Measurements from ENCODE around the gene DNAAF3.
"Not testable (repeated sequence)": the region's sequence is repeated elsewhere in the genome, so short reads cannot be mapped to it uniquely, and the experiment has no call there.

DNAAF3 gene

DNA sequence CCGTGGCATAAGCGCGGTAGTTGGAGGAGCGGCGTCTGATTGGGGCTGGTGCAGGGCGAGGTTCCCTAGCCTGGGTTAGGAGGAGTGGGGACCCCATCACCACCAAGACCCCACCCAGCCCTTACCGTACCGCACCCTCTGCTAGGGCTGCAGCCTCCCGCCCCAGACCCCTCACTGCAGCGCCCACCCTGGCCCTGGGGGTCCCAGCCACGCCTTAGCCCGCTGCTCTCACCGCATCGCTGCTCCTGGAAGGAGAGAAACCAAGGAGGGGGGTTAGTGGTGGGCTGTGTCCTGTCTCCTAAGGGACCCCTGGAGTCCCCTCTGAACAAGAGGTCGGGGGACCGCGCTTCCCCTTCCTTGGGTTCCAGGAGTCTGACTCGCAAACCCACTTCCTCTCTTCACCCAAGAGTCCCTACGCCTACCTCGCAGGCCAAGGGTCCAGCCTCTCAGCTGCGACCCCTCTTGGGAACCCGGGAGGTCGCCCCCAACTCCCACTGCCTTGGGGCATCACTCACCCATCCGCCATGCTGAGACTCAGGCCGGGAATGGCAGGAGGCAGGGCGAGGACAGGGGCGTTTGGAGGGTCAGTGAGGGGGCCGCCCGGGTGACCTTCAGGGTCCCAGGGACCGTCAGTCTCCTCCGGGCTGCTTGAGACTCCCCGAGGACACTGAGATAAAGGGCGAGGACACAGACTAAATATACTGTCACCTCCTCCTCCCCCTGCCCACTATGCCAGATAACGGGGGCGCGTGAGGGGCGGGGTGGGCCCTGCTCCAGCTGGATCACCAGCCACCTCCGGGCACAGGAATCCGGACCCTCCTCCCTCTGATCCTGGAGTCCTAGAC, 9.1 kb downstream of the DNAAF3 start, which contains the start of gene TNNI3:
TSS of gene TNNI3 (minus strand) at position 669 of the 845 bp plus-strand sequence. CDS start at position 526, 143 bp downstream.
- in situ Hi-C loops (cut with HindIII; ENCODE audit: low pct_ligation_motif_present, low pct_unique_long_range_greater_than_20kb, low sequenced_read_pairs) = no loop called here
- no peak for DNase-seq

GRCh38 chr19:55156202-55157063, 10.0 kb downstream of the DNAAF3 start:
- DNase-seq = peak; percentile 27
- in situ Hi-C loops (cut with HindIII; ENCODE audit: low pct_ligation_motif_present, low pct_unique_long_range_greater_than_20kb, low sequenced_read_pairs) = no loop called here

DNA sequence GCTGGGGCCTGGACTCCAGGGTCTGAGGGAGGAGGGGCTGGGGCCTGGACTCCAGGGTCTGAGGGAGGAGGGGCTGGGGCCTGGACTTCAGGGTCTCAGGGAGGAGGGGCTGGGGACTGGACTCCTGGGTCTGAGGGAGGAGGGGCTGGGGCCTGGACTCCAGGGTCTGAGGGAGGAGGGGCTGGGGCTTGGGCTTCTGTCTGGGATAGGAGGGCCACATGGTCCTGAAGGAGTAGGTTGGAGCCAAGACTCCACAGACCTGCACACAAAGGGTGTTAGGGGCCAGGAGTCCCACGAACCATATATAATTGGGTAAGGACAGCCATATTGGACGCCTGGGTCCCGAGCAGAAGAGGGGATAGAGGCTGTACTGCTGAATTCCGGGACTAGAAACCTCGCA, 10.6 kb downstream of the DNAAF3 start:
- in situ Hi-C loops (cut with HindIII; ENCODE audit: low pct_ligation_motif_present, low pct_unique_long_range_greater_than_20kb, low sequenced_read_pairs); DNase-seq: not testable (repeated sequence)

DNA sequence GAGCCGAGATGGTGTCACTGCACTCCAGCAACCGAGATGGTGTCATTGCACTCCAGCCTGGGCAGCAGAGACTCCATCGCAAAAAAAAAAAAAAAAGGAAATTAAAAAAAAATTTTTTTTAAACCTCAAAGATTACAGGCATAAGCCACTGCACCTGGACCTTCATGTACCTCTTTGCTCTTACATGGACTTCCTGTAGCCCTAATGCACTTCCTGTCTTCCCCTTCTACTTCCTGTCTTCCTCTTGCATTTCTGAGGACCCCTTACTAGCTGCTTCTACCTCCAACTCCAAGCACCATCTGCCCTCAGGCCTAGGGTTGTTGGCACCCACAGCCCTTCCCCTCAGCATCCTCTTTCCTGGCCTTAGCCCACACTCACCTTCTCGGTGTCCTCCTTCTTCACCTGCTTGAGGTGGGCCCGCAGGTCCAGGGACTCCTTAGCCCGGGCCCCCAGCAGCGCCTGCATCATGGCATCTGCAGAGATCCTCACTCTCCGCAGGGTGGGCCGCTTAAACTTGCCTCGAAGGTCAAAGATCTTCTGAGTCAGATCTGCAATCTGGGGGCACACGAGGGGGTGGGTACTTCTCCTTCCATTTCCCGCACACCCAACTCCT, 12.7 kb downstream of the DNAAF3 start:
- in situ Hi-C loops (cut with HindIII; ENCODE audit: low pct_ligation_motif_present, low pct_unique_long_range_greater_than_20kb, low sequenced_read_pairs) = no loop called here
- no peak for DNase-seq

DNA sequence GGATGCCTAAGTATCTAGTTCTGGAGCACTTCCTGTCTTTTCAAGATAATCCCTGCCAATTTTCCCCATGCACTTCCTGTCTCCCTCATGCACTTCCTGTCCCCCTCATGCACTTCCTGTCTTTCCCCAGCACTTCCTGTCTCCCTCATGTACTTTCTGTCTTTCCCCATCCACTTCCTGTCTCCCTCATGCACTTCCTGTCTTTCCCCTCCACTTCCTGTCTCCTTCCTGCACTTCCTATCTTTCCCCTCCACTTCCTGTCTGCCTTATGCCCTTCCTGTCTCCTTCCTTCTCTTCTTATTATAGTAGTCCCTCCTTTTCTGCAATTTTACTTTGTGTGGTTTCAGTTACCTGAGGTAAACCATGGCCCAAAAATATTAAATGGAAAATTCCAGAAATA, 14.4 kb downstream of the DNAAF3 start:
- in situ Hi-C loops (cut with HindIII; ENCODE audit: low pct_ligation_motif_present, low pct_unique_long_range_greater_than_20kb, low sequenced_read_pairs) = no loop called here
- DNase-seq = no peak

GRCh38 chr19:55149078-55150003, 17.1 kb downstream of the DNAAF3 start, which contains the start of gene TNNT1:
TNNT1 (minus strand) TSS chr19:55149206; CDS start chr19:55147157, 2,049 bp downstream.
- DNase-seq = no peak
- in situ Hi-C loops (cut with HindIII; ENCODE audit: low pct_ligation_motif_present, low pct_unique_long_range_greater_than_20kb, low sequenced_read_pairs) = no loop called here

DNA sequence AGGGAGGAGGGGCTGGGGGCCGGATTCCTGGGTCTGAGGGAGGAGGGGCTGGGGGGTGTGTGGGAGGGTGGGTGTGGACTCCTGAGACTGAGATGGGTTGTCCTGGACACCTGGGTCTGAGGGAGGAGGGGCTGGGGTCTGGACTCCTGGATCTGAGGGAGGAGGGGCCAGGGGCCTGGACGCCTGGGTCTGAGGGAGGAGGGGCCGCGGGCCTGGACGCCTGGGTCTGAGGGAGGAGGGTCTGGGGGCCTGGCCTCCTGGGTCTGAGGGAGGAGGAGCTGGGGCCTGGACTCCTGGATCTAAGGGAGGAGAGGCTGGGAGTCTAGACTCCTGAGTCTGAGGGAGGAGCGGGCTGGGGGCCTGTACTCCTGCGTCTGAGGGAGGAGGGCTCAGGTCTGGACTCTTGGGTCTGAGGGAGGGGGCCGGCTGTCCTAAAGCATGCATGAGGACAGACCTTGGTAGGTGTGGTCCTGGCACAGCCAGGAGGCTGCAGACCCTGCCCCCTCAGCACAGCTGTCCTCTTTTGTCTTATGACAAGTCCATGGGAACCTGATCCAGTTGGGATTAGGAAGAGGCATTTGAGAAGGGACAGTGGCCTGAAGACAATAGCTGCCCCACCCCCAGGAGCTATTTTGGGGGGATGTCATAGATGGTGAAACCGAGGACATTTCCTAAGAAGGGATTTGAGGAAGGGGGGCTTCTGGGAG, 18.7 kb downstream of the DNAAF3 start:
- in situ Hi-C loops (cut with HindIII; ENCODE audit: low pct_ligation_motif_present, low pct_unique_long_range_greater_than_20kb, low sequenced_read_pairs) = no loop called here
- DNase-seq = no peak

GRCh38 chr19:55146705-55147273, 19.6 kb downstream of the DNAAF3 start:
- peak; percentile 69 for DNase-seq
- in situ Hi-C loops (cut with HindIII; ENCODE audit: low pct_ligation_motif_present, low pct_unique_long_range_greater_than_20kb, low sequenced_read_pairs) = no loop called here

- peak; percentile 62 for DNase-seq
- in situ Hi-C loops (cut with HindIII; ENCODE audit: low pct_ligation_motif_present, low pct_unique_long_range_greater_than_20kb, low sequenced_read_pairs) = no loop called here
These were observed 20.2 kb downstream of the DNAAF3 start for GRCh38 chr19:55146078-55146704.

DNA sequence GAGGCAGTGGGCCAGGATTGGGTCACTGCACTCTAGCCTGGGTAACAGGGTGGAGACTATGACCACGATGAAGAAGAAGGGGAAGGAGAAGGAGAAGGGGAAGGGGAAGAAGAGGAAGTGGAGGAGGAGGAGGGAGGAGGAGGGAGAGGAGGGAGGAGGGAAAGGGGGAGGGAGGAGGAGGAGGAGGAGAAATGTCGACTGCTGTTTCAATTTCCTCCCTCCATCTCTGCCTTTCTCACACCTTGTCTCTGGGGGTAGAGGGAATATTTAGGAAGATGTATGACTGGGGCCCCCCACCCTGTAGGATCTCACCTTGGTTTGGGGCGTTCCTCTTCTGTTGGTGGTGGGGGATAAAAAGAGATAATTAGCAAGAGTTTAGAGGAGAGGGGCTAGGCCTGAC, 21.2 kb downstream of the DNAAF3 start:
- DNase-seq = no peak
- in situ Hi-C loops (cut with HindIII; ENCODE audit: low pct_ligation_motif_present, low pct_unique_long_range_greater_than_20kb, low sequenced_read_pairs) = no loop called here

- in situ Hi-C loops (cut with HindIII; ENCODE audit: low pct_ligation_motif_present, low pct_unique_long_range_greater_than_20kb, low sequenced_read_pairs) = no loop called here
- no peak for DNase-seq
These were observed 24.7 kb downstream of the DNAAF3 start for GRCh38 chr19:55141696-55142095.

DNA sequence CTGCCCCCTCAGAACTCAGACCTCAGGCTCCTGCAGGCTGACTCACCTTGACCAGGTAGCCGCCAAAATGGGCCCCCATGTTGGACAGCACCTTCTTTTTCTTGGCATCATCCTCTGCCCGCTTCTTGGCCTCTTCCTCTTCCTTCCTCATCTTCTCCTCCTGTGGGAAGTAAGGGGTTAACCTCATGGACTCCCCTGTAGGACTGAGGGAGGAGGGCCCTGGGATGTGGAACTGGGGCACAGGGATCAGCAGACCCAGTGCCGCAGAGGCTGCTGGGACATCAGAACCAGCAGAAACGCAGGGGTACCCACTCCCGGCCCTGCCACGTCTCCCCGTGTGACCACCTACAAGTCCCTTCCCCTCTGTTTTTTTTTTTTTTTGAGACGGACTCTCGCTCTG, 28.5 kb downstream of the DNAAF3 start:
- DNase-seq = no peak
- in situ Hi-C loops (cut with HindIII; ENCODE audit: low pct_ligation_motif_present, low pct_unique_long_range_greater_than_20kb, low sequenced_read_pairs) = no loop called here

DNA sequence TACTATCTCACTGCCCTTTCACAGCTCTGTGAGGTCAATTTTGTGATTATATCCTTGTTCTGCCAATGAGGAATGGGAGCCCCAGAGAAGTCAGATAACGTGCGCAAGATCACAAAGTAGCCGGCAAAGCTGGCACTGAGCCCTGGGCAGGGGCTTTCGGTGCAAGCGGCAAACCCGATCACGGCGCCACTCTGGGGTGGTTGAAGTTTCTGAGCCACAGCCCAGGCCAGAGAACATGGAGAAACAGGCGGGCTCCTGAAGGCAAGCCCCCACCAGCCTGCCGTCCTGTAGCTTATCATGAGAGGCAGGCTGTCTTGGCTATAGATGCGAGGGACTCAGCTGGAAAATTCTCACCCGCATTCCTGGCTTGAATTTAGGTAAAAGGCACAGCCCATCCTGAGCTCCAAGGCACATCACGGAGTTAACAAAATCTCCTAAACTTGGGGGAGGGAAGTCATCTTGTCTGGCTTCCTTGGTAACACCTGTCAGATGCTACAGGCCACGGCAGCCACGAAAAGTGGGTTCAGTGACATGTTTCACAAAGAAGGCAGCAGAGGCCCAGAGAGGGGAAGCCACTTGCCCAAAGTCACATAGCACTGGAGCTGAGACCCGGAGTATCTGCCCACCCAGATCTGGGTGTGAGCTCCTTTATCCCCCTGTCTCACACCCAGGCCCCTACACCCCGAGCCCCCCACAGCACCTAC, 29.9 kb downstream of the DNAAF3 start:
- no peak for DNase-seq
- in situ Hi-C loops (cut with HindIII; ENCODE audit: low pct_ligation_motif_present, low pct_unique_long_range_greater_than_20kb, low sequenced_read_pairs) = no loop called here

- in situ Hi-C loops (cut with HindIII; ENCODE audit: low pct_ligation_motif_present, low pct_unique_long_range_greater_than_20kb, low sequenced_read_pairs) = no loop called here
- DNase-seq = no peak
These were observed 31.7 kb downstream of the DNAAF3 start for GRCh38 chr19:55134736-55135135.

DNA sequence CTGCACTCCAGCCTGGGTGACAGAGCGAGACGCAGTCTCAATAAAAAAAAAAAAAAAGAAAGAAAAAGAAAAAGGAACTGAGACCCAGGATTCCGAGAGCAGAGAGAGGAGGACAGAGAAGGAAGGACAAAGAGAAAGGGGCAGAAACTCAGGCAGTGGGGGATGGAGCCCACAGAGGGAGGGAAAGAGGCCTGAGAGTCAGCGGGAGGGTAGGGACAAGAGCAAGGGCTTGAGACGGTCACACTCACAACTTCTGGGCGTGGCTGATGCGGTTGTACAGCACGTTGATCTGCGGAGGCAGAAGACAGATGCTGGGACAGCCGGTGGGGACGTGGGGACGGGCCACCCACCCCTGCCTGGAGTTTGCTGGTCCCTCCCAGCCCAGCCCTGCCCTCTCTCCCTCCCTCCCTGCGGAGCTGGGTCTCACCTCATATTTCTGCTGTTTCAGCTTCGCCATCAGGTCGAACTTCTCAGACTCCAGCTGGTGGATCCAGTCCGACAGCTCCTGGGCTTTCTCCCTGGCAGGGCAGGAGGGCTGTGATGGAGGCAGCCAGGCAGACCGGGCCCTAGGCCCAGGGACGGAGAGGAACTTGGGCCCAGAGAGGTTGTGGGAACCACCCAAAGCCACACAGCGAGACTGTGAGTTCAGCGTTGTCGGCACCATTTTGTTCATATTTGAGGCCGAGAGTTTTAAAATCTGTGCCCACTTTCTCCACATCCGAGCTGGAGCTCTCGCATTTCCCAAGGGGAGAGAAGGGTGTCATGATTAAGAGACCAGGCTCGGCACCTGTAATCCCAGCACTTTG, 32.6 kb downstream of the DNAAF3 start:
- in situ Hi-C loops (cut with HindIII; ENCODE audit: low pct_ligation_motif_present, low pct_unique_long_range_greater_than_20kb, low sequenced_read_pairs) = no loop called here
- no peak for DNase-seq
